ENCODE measurements around the gene MOCS3. TPM values are rescaled to one million over a fixed set of nuclear protein-coding genes. Genes with fewer than 3 reads are reported as not detected.

Gene MOCS3
- total RNA-seq, 1 experiment from 2014 or later = 6.2 TPM

GRCh38 chr20:50926530-50926929 is 32.1 kb upstream of the MOCS3 start:
- Histone ChIP-seq H3K9me3 (replicated peaks) (no peaks in the 10 kb centered on the region), H3K4me1 (replicated peaks) (peaks cover 14% of the 10 kb centered on the region), H3K4me3 (no peak overlapping the region), H3K27ac (no peak overlapping the region), H3K27me3 (replicated peaks) (no peaks in the 10 kb centered on the region), H3K36me3 (peaks cover 75% of the 10 kb centered on the region)
- DNase-seq (ENCODE audit: low read depth in 1 of 2, low spot score in 2 of 2) = no peak

GRCh38 chr20:50928469-50928868 is 30.1 kb upstream of the MOCS3 start:
- no peak for DNase-seq (ENCODE audit: low read depth in 1 of 2, low spot score in 2 of 2)
- Histone ChIP-seq H3K36me3 (peaks cover 71% of the 10 kb centered on the region), H3K27ac (no peak overlapping the region), H3K27me3 (replicated peaks) (no peaks in the 10 kb centered on the region), H3K4me1 (replicated peaks) (peaks cover 29% of the 10 kb centered on the region), H3K4me3 (no peak overlapping the region; the same call in 1 of the 2 replicates), H3K9me3 (replicated peaks) (no peaks in the 10 kb centered on the region)

GRCh38 chr20:50929299-50930138 is 29.1 kb upstream of the MOCS3 start:
- H3K9me3 ChIP-seq (replicated peaks) = no peaks in the 10 kb centered on the region
- H3K27ac ChIP-seq = 0 out of 2 replicates have a peak overlapping the region, but pooled peaks have one; percentile 5
- H3K4me3 ChIP-seq = peak overlapping the region; percentile 78
- H3K4me1 ChIP-seq (replicated peaks) = peaks cover 29% of the 10 kb centered on the region
- no peaks in the 10 kb centered on the region for H3K27me3 ChIP-seq (replicated peaks)
- DNase-seq (ENCODE audit: low read depth in 1 of 2, low spot score in 2 of 2) = peak; percentile 91 to 95
- H3K36me3 ChIP-seq = peaks cover 72% of the 10 kb centered on the region

- peak overlapping the region; percentile 56 for H3K27ac ChIP-seq
- peak in 1 of 2 experiments; percentile 44 for DNase-seq (ENCODE audit: low read depth in 1 of 2, low spot score in 2 of 2)
- H3K9me3 ChIP-seq (replicated peaks) = no peaks in the 10 kb centered on the region
- H3K27me3 ChIP-seq (replicated peaks) = no peaks in the 10 kb centered on the region
- peak overlapping the region; percentile 78 for H3K4me3 ChIP-seq
- H3K4me1 ChIP-seq (replicated peaks) = peaks cover 29% of the 10 kb centered on the region
- peaks cover 72% of the 10 kb centered on the region for H3K36me3 ChIP-seq
Measured at GRCh38 chr20:50930139-50930975, 28.3 kb upstream of the MOCS3 start.

GRCh38 chr20:50930976-50931305 is 27.7 kb upstream of the MOCS3 start:
- Histone ChIP-seq H3K4me1 (replicated peaks) (peaks cover 29% of the 10 kb centered on the region), H3K27ac (peak overlapping the region; percentile 93), H3K27me3 (replicated peaks) (no peaks in the 10 kb centered on the region), H3K4me3 (peak overlapping the region; percentile 78), H3K9me3 (replicated peaks) (no peaks in the 10 kb centered on the region), H3K36me3 (peaks cover 72% of the 10 kb centered on the region)
- no peak for DNase-seq (ENCODE audit: low read depth in 1 of 2, low spot score in 2 of 2)

GRCh38 chr20:50931306-50932015 is 27.2 kb upstream of the MOCS3 start, which contains the start of gene ADNP:
Gene ADNP (minus strand): TSS chr20:50931437. CDS start chr20:50903996, 27,441 bp downstream.
- Histone ChIP-seq H3K27me3 (replicated peaks) (no peaks in the 10 kb centered on the region), H3K4me3 (peak within 1 kb of the TSS; percentile 78), H3K27ac (peak within 1 kb of the TSS; percentile 93), H3K4me1 (replicated peaks) (peaks cover 29% of the 10 kb centered on the region), H3K36me3 (peaks cover 74% of the 10 kb centered on the region), H3K9me3 (replicated peaks) (no peaks in the 10 kb centered on the region)
- DNase-seq (ENCODE audit: low read depth in 1 of 2, low spot score in 2 of 2) = peak; percentile 92 to 97

GRCh38 chr20:50932016-50932485 is 26.6 kb upstream of the MOCS3 start:
- H3K36me3 ChIP-seq = peaks cover 75% of the 10 kb centered on the region
- H3K4me1 ChIP-seq (replicated peaks) = peaks cover 29% of the 10 kb centered on the region
- H3K27ac ChIP-seq = peak overlapping the region; percentile 93
- peak overlapping the region; percentile 78 for H3K4me3 ChIP-seq
- no peak for DNase-seq (ENCODE audit: low read depth in 1 of 2, low spot score in 2 of 2)
- no peaks in the 10 kb centered on the region for H3K27me3 ChIP-seq (replicated peaks)
- no peaks in the 10 kb centered on the region for H3K9me3 ChIP-seq (replicated peaks)

- Histone ChIP-seq H3K27ac (no peak overlapping the region; the same call in 1 of the 2 replicates), H3K36me3 (peaks cover 69% of the 10 kb centered on the region)
Measured at GRCh38 chr20:50932691-50933280, 25.8 kb upstream of the MOCS3 start.

GRCh38 chr20:50933589-50933988 is 25.0 kb upstream of the MOCS3 start:
- no peak overlapping the region for H3K4me3 ChIP-seq
- H3K27me3 ChIP-seq (replicated peaks) = no peaks in the 10 kb centered on the region
- peaks cover 25% of the 10 kb centered on the region for H3K4me1 ChIP-seq (replicated peaks)
- H3K36me3 ChIP-seq = peaks cover 69% of the 10 kb centered on the region
- peak overlapping the region; percentile 5; the same call in 1 of the 2 replicates for H3K27ac ChIP-seq
- no peaks in the 10 kb centered on the region for H3K9me3 ChIP-seq (replicated peaks)
- DNase-seq (ENCODE audit: low read depth in 1 of 2, low spot score in 2 of 2) = no peak

More at GRCh38 chr20:50932691-50933280, 25.8 kb upstream of the MOCS3 start:
- DNase-seq (ENCODE audit: low read depth in 1 of 2, low spot score in 2 of 2) = peak in 1 of 2 experiments; percentile 41
- H3K4me1 ChIP-seq (replicated peaks) = peaks cover 29% of the 10 kb centered on the region
- H3K4me3 ChIP-seq = no peak overlapping the region
- H3K27me3 ChIP-seq (replicated peaks) = no peaks in the 10 kb centered on the region
- H3K9me3 ChIP-seq (replicated peaks) = no peaks in the 10 kb centered on the region

GRCh38 chr20:50943069-50943468 is 15.5 kb upstream of the MOCS3 start:
- H3K27me3 ChIP-seq (replicated peaks) = no peaks in the 10 kb centered on the region
- H3K9me3 ChIP-seq (replicated peaks) = no peaks in the 10 kb centered on the region
- H3K27ac ChIP-seq = no peak overlapping the region
- H3K36me3 ChIP-seq = peaks cover 94% of the 10 kb centered on the region
- H3K4me3 ChIP-seq = no peak overlapping the region
- H3K4me1 ChIP-seq (replicated peaks) = no peaks in the 10 kb centered on the region
- DNase-seq (ENCODE audit: low read depth in 1 of 2, low spot score in 2 of 2) = no peak

- Histone ChIP-seq H3K4me1 (replicated peaks) (no peaks in the 10 kb centered on the region), H3K4me3 (no peak overlapping the region), H3K27ac (no peak overlapping the region), H3K27me3 (replicated peaks) (no peaks in the 10 kb centered on the region), H3K36me3 (peaks cover 98% of the 10 kb centered on the region), H3K9me3 (replicated peaks) (no peaks in the 10 kb centered on the region)
- DNase-seq (ENCODE audit: low read depth in 1 of 2, low spot score in 2 of 2) = no peak
Measured at GRCh38 chr20:50948132-50948785, 10.4 kb upstream of the MOCS3 start.

GRCh38 chr20:50953196-50953595 is 5.4 kb upstream of the MOCS3 start:
- H3K9me3 ChIP-seq (replicated peaks) = no peaks in the 10 kb centered on the region
- H3K4me1 ChIP-seq (replicated peaks) = peaks cover 5% of the 10 kb centered on the region
- DNase-seq (ENCODE audit: low read depth in 1 of 2, low spot score in 2 of 2) = no peak
- H3K4me3 ChIP-seq = no peak overlapping the region
- no peaks in the 10 kb centered on the region for H3K27me3 ChIP-seq (replicated peaks)
- H3K27ac ChIP-seq = no peak overlapping the region
- peaks cover 75% of the 10 kb centered on the region for H3K36me3 ChIP-seq
